HepG2 (cell line): ENCODE results near the gene DAB2IP.

Experiments
- MYNN ChIP-seq: sonication (generic); formaldehyde crosslinking; IDR thresholded peaks from 2 replicates; pipeline ENCODE4 v1.4.0; 2020; ENCODE audit warnings: mild to moderate bottlenecking, low read depth, missing genetic modification reagents
- XRCC5 ChIP-seq: fragments of 200-400 bp; formaldehyde crosslinking; optimal IDR thresholded peaks from 2 replicates; pipeline ENCODE3; 2017; ENCODE audit warnings: mild to moderate bottlenecking, low read length

GRCh38 chr9:121638399-121638798 is 13.0 kb upstream of the DAB2IP start:
- TF ChIP-seq XRCC5 (no peak), MYNN (CRISPR knock-in tag) (no peak)
